Stimulated activated CD8-positive, alpha-beta memory T cell treated with anti-CD3 and anti-CD28 coated beads, Interleukin-7, amount 100 ng/mL, for 24 hours (primary cell): ENCODE results near the gene AMFR.

Experiments
- DNase-seq: peaks from one replicate; pipeline ENCODE4 v3.0.0-alpha.2; 2020; ENCODE audit warnings: low read depth

Gene AMFR

GRCh38 chr16:56347166-56347565, 78.2 kb downstream of the AMFR start:
- DNase-seq: no peak

GRCh38 chr16:56346131-56346890, 79.0 kb downstream of the AMFR start:
- no peak for DNase-seq

- no peak for DNase-seq
These were observed 79.8 kb downstream of the AMFR start for GRCh38 chr16:56345406-56346050.

- no peak for DNase-seq
These were observed 80.6 kb downstream of the AMFR start for GRCh38 chr16:56344518-56345405.

GRCh38 chr16:56343661-56344517, 81.5 kb downstream of the AMFR start:
- no peak for DNase-seq

- DNase-seq: no peak
These were observed 83.5 kb downstream of the AMFR start for GRCh38 chr16:56341656-56342399.

GRCh38 chr16:56340864-56341365, 84.4 kb downstream of the AMFR start:
- DNase-seq: no peak

GRCh38 chr16:56340416-56340815, 84.9 kb downstream of the AMFR start:
- no peak for DNase-seq

- no peak for DNase-seq
These were observed 85.7 kb downstream of the AMFR start for GRCh38 chr16:56339431-56340195.

- DNase-seq: no peak
These were observed 86.6 kb downstream of the AMFR start for GRCh38 chr16:56338566-56339318.

GRCh38 chr16:56337858-56338325, 87.5 kb downstream of the AMFR start:
- DNase-seq: no peak

GRCh38 chr16:56337131-56337857, 88.1 kb downstream of the AMFR start:
- no peak for DNase-seq

GRCh38 chr16:56336711-56337110, 88.6 kb downstream of the AMFR start:
- no peak for DNase-seq

GRCh38 chr16:56336071-56336688, 89.2 kb downstream of the AMFR start:
- DNase-seq: no peak

- DNase-seq: no peak
These were observed 90.6 kb downstream of the AMFR start for GRCh38 chr16:56334761-56335160.

- DNase-seq: no peak
These were observed 92.8 kb downstream of the AMFR start for GRCh38 chr16:56332464-56333079.

GRCh38 chr16:56331915-56332314, 93.4 kb downstream of the AMFR start:
- DNase-seq: no peak

GRCh38 chr16:56331399-56331798, 93.9 kb downstream of the AMFR start:
- no peak for DNase-seq
